Fibroblast of lung (primary cell): ENCODE results near the gene SLC52A1. TPM values are rescaled to one million over a fixed set of nuclear protein-coding genes. Genes with fewer than 3 reads are reported as not detected.

Experiments
- DNase-seq, 2 donors: peaks; one replicate each; pipeline versions ENCODE4 v3.0.0 to v3.0.0-alpha.2; 2010; ENCODE audit warnings: low read depth in 2 of 2
- H2AFZ ChIP-seq: 2 replicates; pipeline ENCODE4 v1.5.1; 2012; ENCODE audit warnings: low read length, control low read depth, inconsistent platforms
- H3K27ac ChIP-seq: 2 replicates; pipeline ENCODE4 v1.5.1; 2011; ENCODE audit warnings: low read length, control low read depth; ENCODE audit not compliant: insufficient read depth
- H3K27me3 ChIP-seq: 2 replicates; pipeline ENCODE4 v1.5.1; 2011; ENCODE audit warnings: mild to moderate bottlenecking, low read length; ENCODE audit not compliant: control insufficient read depth, insufficient read depth
- H3K36me3 ChIP-seq: 2 replicates; pipeline ENCODE4 v1.5.1; 2011; ENCODE audit warnings: low read length; ENCODE audit not compliant: control insufficient read depth, insufficient read depth
- H3K4me1 ChIP-seq: 2 replicates; pipeline ENCODE4 v1.5.1; 2011; ENCODE audit warnings: low read length; ENCODE audit not compliant: control insufficient read depth, insufficient read depth; ENCODE audit errors: extremely low read depth
- H3K4me2 ChIP-seq: 2 replicates; pipeline ENCODE4 v1.5.1; 2011; ENCODE audit warnings: low read length, control low read depth; ENCODE audit not compliant: insufficient read depth; ENCODE audit errors: extremely low read depth
- H3K4me3 ChIP-seq, 4 experiments: fragments of 200-600 bp in 1 of 4; sonication (generic) in 1 of 4; replicated peaks in 1 of 4; 2 replicates each; pipeline ENCODE4 v1.5.1; 2011 to 2016; ENCODE audit warnings: low read length in 4 of 4, low read depth in 3 of 4, mild to moderate bottlenecking in 3 of 4, control low read depth in 2 of 4, inconsistent platforms in 1 of 4, mixed read lengths in 1 of 4; ENCODE audit not compliant: insufficient read depth in 1 of 4; ENCODE audit errors: control extremely low read depth in 1 of 4
- H3K79me2 ChIP-seq: 2 replicates; pipeline ENCODE4 v1.5.1; 2012; ENCODE audit warnings: mild to moderate bottlenecking, low read length, inconsistent platforms; ENCODE audit not compliant: control insufficient read depth, insufficient read depth
- H3K9ac ChIP-seq: 2 replicates; pipeline ENCODE4 v1.5.1; 2011; ENCODE audit warnings: mild to moderate bottlenecking, low read length, control low read depth; ENCODE audit not compliant: insufficient read depth
- H3K9me3 ChIP-seq: 2 replicates; pipeline ENCODE4 v1.5.1; 2012; ENCODE audit warnings: low read depth, low read length; ENCODE audit not compliant: control insufficient read depth, insufficient read depth
- H4K20me1 ChIP-seq: 2 replicates; pipeline ENCODE4 v1.5.1; 2011; ENCODE audit warnings: low read length; ENCODE audit not compliant: control insufficient read depth, insufficient read depth; ENCODE audit errors: extremely low read depth
- CTCF ChIP-seq, 2 donors: IDR thresholded peaks in 1 of 2; conservative IDR thresholded peaks in 1 of 2; 1 replicate in 1 of 2; 2 replicates in 1 of 2; pipeline ENCODE4 v1.5.1; 2011 to 2012; ENCODE audit warnings: low read length in 2 of 2, control low read depth in 1 of 2, inconsistent platforms in 1 of 2, low read depth in 1 of 2, mild to moderate bottlenecking in 1 of 2
- EZH2 ChIP-seq: IDR thresholded peaks from 2 replicates; pipeline ENCODE4 v1.5.1; 2012; ENCODE audit warnings: low read length, control low read depth, mild to moderate bottlenecking; ENCODE audit errors: missing control alignments
- polyA plus RNA-seq, 2 donors: library from polyadenylated mRNA; depleted of rRNA in 1 of 2; stranded (reverse) in 1 of 2; unstranded in 1 of 2; fragments of >200 nt; gene quantifications; 2 replicates each; pipeline ENCODE4 v1.2.1, GENCODE V29; 2011 to 2012; ENCODE audit warnings: missing spikeins in 1 of 2
- total RNA-seq: library from RNA; depleted of rRNA; stranded (reverse); fragments of >200 nt; gene quantifications from 2 replicates; pipeline ENCODE4 v1.2.1, GENCODE V29; 2014

Gene SLC52A1
- total and polyA plus RNA-seq, 2 donors (not counting 1 experiment from before 2014, with no cell fraction given): 0.66 TPM; not detected in 1

- no peak overlapping the region for H3K27ac ChIP-seq
These were observed 7.2 kb upstream of the SLC52A1 start for GRCh38 chr17:5042157-5043022.

GRCh38 chr17:5034651-5035050, 575 bp downstream of the SLC52A1 start:
- Histone ChIP-seq H3K27ac (no peak overlapping the region), H3K9me3 (no peaks in the 10 kb centered on the region), H4K20me1 (no peaks in the 10 kb centered on the region), H2AFZ (no peak overlapping the region), H3K27me3 (no peaks in the 10 kb centered on the region), H3K4me3 (no peak overlapping the region), H3K4me1 (no peaks in the 10 kb centered on the region), H3K79me2 (no peaks in the 10 kb centered on the region), H3K36me3 (no peaks in the 10 kb centered on the region), H3K9ac (no peak overlapping the region), H3K4me2 (no peak overlapping the region)
- TF ChIP-seq EZH2 (no peak), CTCF (conservative IDR thresholded peaks at IDR 0.05 in 1 of 2, IDR thresholded peaks at IDR 0.05 in 1 of 2; ENCODE audit: low read depth in 1 of 2, low read length in 2 of 2) (no peak)
- no peak for DNase-seq

More at GRCh38 chr17:5042157-5043022, 7.2 kb upstream of the SLC52A1 start:
- H4K20me1 ChIP-seq: no peaks in the 10 kb centered on the region
- TF ChIP-seq CTCF (conservative IDR thresholded peaks at IDR 0.05 in 1 of 2, IDR thresholded peaks at IDR 0.05 in 1 of 2; ENCODE audit: low read depth in 1 of 2, low read length in 2 of 2): no peak
- TF ChIP-seq EZH2: no peak
- no peak overlapping the region for H3K4me3 ChIP-seq
- no peak for DNase-seq
- no peak overlapping the region for H3K4me2 ChIP-seq
- no peak overlapping the region for H2AFZ ChIP-seq
- H3K4me1 ChIP-seq: no peaks in the 10 kb centered on the region
- no peaks in the 10 kb centered on the region for H3K36me3 ChIP-seq
- no peaks in the 10 kb centered on the region for H3K79me2 ChIP-seq
- no peak overlapping the region for H3K9ac ChIP-seq
- H3K9me3 ChIP-seq: no peaks in the 10 kb centered on the region
- peaks cover 2% of the 10 kb centered on the region for H3K27me3 ChIP-seq

- H3K4me1 ChIP-seq: no peaks in the 10 kb centered on the region
- no peak overlapping the region for H3K4me3 ChIP-seq
- no peak overlapping the region for H3K9ac ChIP-seq
- no peaks in the 10 kb centered on the region for H3K79me2 ChIP-seq
- H3K4me2 ChIP-seq: no peak overlapping the region
- DNase-seq: no peak
- H3K27me3 ChIP-seq: no peaks in the 10 kb centered on the region
- no peak overlapping the region for H3K27ac ChIP-seq
- H2AFZ ChIP-seq: no peak overlapping the region
- H3K36me3 ChIP-seq: no peaks in the 10 kb centered on the region
- TF ChIP-seq CTCF (conservative IDR thresholded peaks at IDR 0.05 in 1 of 2, IDR thresholded peaks at IDR 0.05 in 1 of 2; ENCODE audit: low read depth in 1 of 2, low read length in 2 of 2): no peak
- no peak for TF ChIP-seq EZH2
- no peaks in the 10 kb centered on the region for H3K9me3 ChIP-seq
- H4K20me1 ChIP-seq: no peaks in the 10 kb centered on the region
These were observed 1.2 kb downstream of the SLC52A1 start for GRCh38 chr17:5034063-5034462.
